GM18505 (cell line): ENCODE measurements around the gene REXO4.
A peak's percentile ranks its signal among the peaks of the same experiment; 100 is the strongest.

ENCODE experiments used
- ATAC-seq: cut with Tn5 transposase; IDR thresholded peaks from one replicate; pipeline ENCODE4 v1.9.1; 2021; ENCODE audit not compliant: unreplicated experiment
- POLR2A ChIP-seq: IDR thresholded peaks from 4 replicates; pipeline ENCODE4 v1.6.1; 2011; ENCODE audit warnings: borderline replicate concordance; ENCODE audit not compliant: insufficient read depth, insufficient read length; ENCODE audit errors: extremely low read depth

Gene REXO4

GRCh38 chr9:133369933-133370332 lies 47.9 kb downstream of the REXO4 start:
- TF ChIP-seq POLR2A = no peak
- ATAC-seq = no peak

GRCh38 chr9:133369422-133369821 lies 48.4 kb downstream of the REXO4 start:
- no peak for TF ChIP-seq POLR2A
- no peak for ATAC-seq

- TF ChIP-seq POLR2A = no peak
- no peak for ATAC-seq
Observed at GRCh38 chr9:133368249-133368881, 49.4 kb downstream of the REXO4 start.

GRCh38 chr9:133367778-133368177 lies 50.0 kb downstream of the REXO4 start:
- ATAC-seq = no peak
- no peak for TF ChIP-seq POLR2A

- no peak for TF ChIP-seq POLR2A
- ATAC-seq = no peak
Observed at GRCh38 chr9:133367221-133367620, 50.6 kb downstream of the REXO4 start.

GRCh38 chr9:133366435-133366834 lies 51.4 kb downstream of the REXO4 start:
- TF ChIP-seq POLR2A = no peak
- ATAC-seq = no peak

- ATAC-seq = no peak
- TF ChIP-seq POLR2A = no peak
Observed at GRCh38 chr9:133362359-133363044, 55.3 kb downstream of the REXO4 start.

- no peak for ATAC-seq
- no peak for TF ChIP-seq POLR2A
Observed at GRCh38 chr9:133361507-133362092, 56.2 kb downstream of the REXO4 start.

- no peak for TF ChIP-seq POLR2A
- ATAC-seq = no peak
Observed at GRCh38 chr9:133360400-133361393, 57.1 kb downstream of the REXO4 start.

- ATAC-seq = no peak
- TF ChIP-seq POLR2A = no peak
Observed at GRCh38 chr9:133359399-133360175, 58.2 kb downstream of the REXO4 start.

- no peak for TF ChIP-seq POLR2A
- no peak for ATAC-seq
Observed at GRCh38 chr9:133357656-133358055, 60.2 kb downstream of the REXO4 start.

- peak; percentile 80 for TF ChIP-seq POLR2A
- ATAC-seq = peak; percentile 65
Observed at GRCh38 chr9:133356391-133357091, 61.3 kb downstream of the REXO4 start, which contains the start of the genes SURF1 and SURF2. TSS of gene SURF1 (minus strand) at chr9:133356487. CDS start at chr9:133356453, 34 bp downstream. TSS of gene SURF2 (plus strand) at chr9:133356550. CDS start at chr9:133356593, 43 bp downstream.
